ENCODE results near the gene NSUN5. TPM values are rescaled to one million over a fixed set of nuclear protein-coding genes. Genes with fewer than 3 reads are reported as not detected.

Gene NSUN5
- total RNA-seq: 31.8 TPM
- polyA plus RNA-seq: 10 to 100 TPM; 47.6 to 60.2 (median 58.2) TPM

GRCh38 chr7:73308665-73309214 is at the start of gene NSUN5:
Gene NSUN5, minus strand, starts transcription at chr7:73308826. Its CDS starts 36 bp downstream, at chr7:73308790.
- Mint-ChIP-seq H3K27me3 (no peaks in the 10 kb centered on the region), H3K9me3 (no peaks in the 10 kb centered on the region), H3K4me1 (peaks cover 5 to 38% (median 19%) of the 10 kb centered on the region in 4 donors), H3K4me3 (peak within 1 kb of the TSS; percentile 96 to 100 (median 99)), H3K36me3 (peaks cover 19% of the 10 kb centered on the region), H3K27ac (peak within 1 kb of the TSS; percentile 88 to 98 (median 96))
- Histone ChIP-seq H3K27ac (ENCODE audit: insufficient read depth, low read length, poor library complexity, severe bottlenecking) (peak within 1 kb of the TSS; percentile 41), H3K4me1 (ENCODE audit: control insufficient read depth, insufficient read depth, low read length, poor library complexity, severe bottlenecking) (peaks cover 13% of the 10 kb centered on the region), H3K27me3 (ENCODE audit: control insufficient read depth, insufficient read depth, low read length) (no peaks in the 10 kb centered on the region), H3K4me3 (ENCODE audit: low read depth, low read length) (peak within 1 kb of the TSS; percentile 71), H3K9me3 (ENCODE audit: control insufficient read depth in 2 of 2, low read length in 2 of 2) (no peaks in the 10 kb centered on the region), H3K36me3 (ENCODE audit: control insufficient read depth, insufficient read depth, low read length) (peaks cover 34% of the 10 kb centered on the region)
- DNase-seq: peak; percentile 81 to 96 (median 89)
- peak; percentile 96 to 97 for ATAC-seq (ENCODE audit: low read depth in 2 of 2)

- H3K9me3 Mint-ChIP-seq: peaks cover 0 to 1% (median 0%) of the 10 kb centered on the region in 7 donors
- no peak overlapping the region for H3K27ac ChIP-seq (ENCODE audit: insufficient read depth, low read length, poor library complexity, severe bottlenecking)
- DNase-seq: no peak
- H3K4me1 ChIP-seq (ENCODE audit: control insufficient read depth, insufficient read depth, low read length, poor library complexity, severe bottlenecking): no peaks in the 10 kb centered on the region
- no peak overlapping the region for H3K4me3 Mint-ChIP-seq
- no peaks in the 10 kb centered on the region for H3K36me3 Mint-ChIP-seq
- peaks cover 0 to 7% (median 0%) of the 10 kb centered on the region in 4 donors for H3K4me1 Mint-ChIP-seq
- H3K36me3 ChIP-seq (ENCODE audit: control insufficient read depth, insufficient read depth, low read length): no peaks in the 10 kb centered on the region
- H3K4me3 ChIP-seq (ENCODE audit: low read depth, low read length): no peak overlapping the region
- ATAC-seq (ENCODE audit: low read depth in 2 of 2): no peak
- H3K27me3 Mint-ChIP-seq: no peaks in the 10 kb centered on the region
- no peak overlapping the region for H3K27ac Mint-ChIP-seq
- H3K27me3 ChIP-seq (ENCODE audit: control insufficient read depth, insufficient read depth, low read length): no peaks in the 10 kb centered on the region
- no peaks in the 10 kb centered on the region for H3K9me3 ChIP-seq (ENCODE audit: control insufficient read depth in 2 of 2, low read length in 2 of 2)
Observed at GRCh38 chr7:73356159-73356558, 47.5 kb upstream of the NSUN5 start.

GRCh38 chr7:73354821-73355220 is 46.2 kb upstream of the NSUN5 start:
- H3K27me3 ChIP-seq (ENCODE audit: control insufficient read depth, insufficient read depth, low read length): no peaks in the 10 kb centered on the region
- Mint-ChIP-seq H3K4me3 (no peak overlapping the region), H3K27me3 (no peaks in the 10 kb centered on the region), H3K36me3 (no peaks in the 10 kb centered on the region), H3K9me3 (peaks cover 0 to 1% (median 0%) of the 10 kb centered on the region in 7 donors), H3K4me1 (peaks cover 0 to 7% (median 0%) of the 10 kb centered on the region in 4 donors), H3K27ac (no peak overlapping the region)
- no peak overlapping the region for H3K27ac ChIP-seq (ENCODE audit: insufficient read depth, low read length, poor library complexity, severe bottlenecking)
- H3K4me1 ChIP-seq (ENCODE audit: control insufficient read depth, insufficient read depth, low read length, poor library complexity, severe bottlenecking): no peaks in the 10 kb centered on the region
- ATAC-seq (ENCODE audit: low read depth in 2 of 2): no peak
- no peak for DNase-seq
- H3K4me3 ChIP-seq (ENCODE audit: low read depth, low read length): no peak overlapping the region
- no peaks in the 10 kb centered on the region for H3K36me3 ChIP-seq (ENCODE audit: control insufficient read depth, insufficient read depth, low read length)
- H3K9me3 ChIP-seq (ENCODE audit: control insufficient read depth in 2 of 2, low read length in 2 of 2): no peaks in the 10 kb centered on the region

- Histone ChIP-seq H3K4me3 (ENCODE audit: low read depth, low read length) (no peak overlapping the region), H3K36me3 (ENCODE audit: control insufficient read depth, insufficient read depth, low read length) (no peaks in the 10 kb centered on the region), H3K27me3 (ENCODE audit: control insufficient read depth, insufficient read depth, low read length) (no peaks in the 10 kb centered on the region), H3K9me3 (ENCODE audit: control insufficient read depth in 2 of 2, low read length in 2 of 2) (no peaks in the 10 kb centered on the region), H3K27ac (ENCODE audit: insufficient read depth, low read length, poor library complexity, severe bottlenecking) (no peak overlapping the region), H3K4me1 (ENCODE audit: control insufficient read depth, insufficient read depth, low read length, poor library complexity, severe bottlenecking) (no peaks in the 10 kb centered on the region)
- no peak for DNase-seq
- H3K27me3 Mint-ChIP-seq: no peaks in the 10 kb centered on the region
- H3K36me3 Mint-ChIP-seq: no peaks in the 10 kb centered on the region
- H3K27ac Mint-ChIP-seq: no peak overlapping the region
- H3K9me3 Mint-ChIP-seq: peaks cover 0 to 1% (median 0%) of the 10 kb centered on the region in 7 donors
- no peak for ATAC-seq (ENCODE audit: low read depth in 2 of 2)
- peaks cover 0 to 7% (median 0%) of the 10 kb centered on the region in 4 donors for H3K4me1 Mint-ChIP-seq
- H3K4me3 Mint-ChIP-seq: no peak overlapping the region
Observed at GRCh38 chr7:73354196-73354595, 45.6 kb upstream of the NSUN5 start.

GRCh38 chr7:73353243-73353642 is 44.6 kb upstream of the NSUN5 start:
- H3K27me3 Mint-ChIP-seq: no peaks in the 10 kb centered on the region
- no peaks in the 10 kb centered on the region for H3K27me3 ChIP-seq (ENCODE audit: control insufficient read depth, insufficient read depth, low read length)
- ATAC-seq (ENCODE audit: low read depth in 2 of 2): no peak
- H3K36me3 Mint-ChIP-seq: no peaks in the 10 kb centered on the region
- H3K27ac Mint-ChIP-seq: no peak overlapping the region
- H3K4me3 ChIP-seq (ENCODE audit: low read depth, low read length): no peak overlapping the region
- no peak overlapping the region for H3K27ac ChIP-seq (ENCODE audit: insufficient read depth, low read length, poor library complexity, severe bottlenecking)
- H3K4me1 Mint-ChIP-seq: peaks cover 0 to 4% (median 0%) of the 10 kb centered on the region in 4 donors
- H3K4me1 ChIP-seq (ENCODE audit: control insufficient read depth, insufficient read depth, low read length, poor library complexity, severe bottlenecking): no peaks in the 10 kb centered on the region
- peaks cover 0 to 1% (median 0%) of the 10 kb centered on the region in 7 donors for H3K9me3 Mint-ChIP-seq
- DNase-seq: no peak
- no peaks in the 10 kb centered on the region for H3K9me3 ChIP-seq (ENCODE audit: control insufficient read depth in 2 of 2, low read length in 2 of 2)
- H3K36me3 ChIP-seq (ENCODE audit: control insufficient read depth, insufficient read depth, low read length): no peaks in the 10 kb centered on the region
- no peak overlapping the region for H3K4me3 Mint-ChIP-seq

- no peak overlapping the region for H3K27ac Mint-ChIP-seq
- ATAC-seq (ENCODE audit: low read depth in 2 of 2): no peak
- Histone ChIP-seq H3K27me3 (ENCODE audit: control insufficient read depth, insufficient read depth, low read length) (no peaks in the 10 kb centered on the region), H3K4me1 (ENCODE audit: control insufficient read depth, insufficient read depth, low read length, poor library complexity, severe bottlenecking) (no peaks in the 10 kb centered on the region), H3K9me3 (ENCODE audit: control insufficient read depth in 2 of 2, low read length in 2 of 2) (no peaks in the 10 kb centered on the region), H3K4me3 (ENCODE audit: low read depth, low read length) (no peak overlapping the region), H3K27ac (ENCODE audit: insufficient read depth, low read length, poor library complexity, severe bottlenecking) (no peak overlapping the region), H3K36me3 (ENCODE audit: control insufficient read depth, insufficient read depth, low read length) (no peaks in the 10 kb centered on the region)
- H3K9me3 Mint-ChIP-seq: peaks cover 0 to 1% (median 0%) of the 10 kb centered on the region in 7 donors
- no peaks in the 10 kb centered on the region for H3K4me1 Mint-ChIP-seq
- no peaks in the 10 kb centered on the region for H3K36me3 Mint-ChIP-seq
- no peak overlapping the region for H3K4me3 Mint-ChIP-seq
- no peak for DNase-seq
- H3K27me3 Mint-ChIP-seq: peaks cover 4% of the 10 kb centered on the region
Observed at GRCh38 chr7:73352784-73353183, 44.2 kb upstream of the NSUN5 start.

- H3K4me1 Mint-ChIP-seq: no peaks in the 10 kb centered on the region
- H3K9me3 ChIP-seq (ENCODE audit: control insufficient read depth in 2 of 2, low read length in 2 of 2): no peaks in the 10 kb centered on the region
- no peak overlapping the region for H3K27ac Mint-ChIP-seq
- ATAC-seq (ENCODE audit: low read depth in 2 of 2) (no peak), DNase-seq (no peak)
- no peak overlapping the region for H3K27ac ChIP-seq (ENCODE audit: insufficient read depth, low read length, poor library complexity, severe bottlenecking)
- H3K4me1 ChIP-seq (ENCODE audit: control insufficient read depth, insufficient read depth, low read length, poor library complexity, severe bottlenecking): no peaks in the 10 kb centered on the region
- H3K4me3 Mint-ChIP-seq: no peak overlapping the region
- H3K9me3 Mint-ChIP-seq: peaks cover 0 to 1% (median 0%) of the 10 kb centered on the region in 7 donors
- H3K27me3 ChIP-seq (ENCODE audit: control insufficient read depth, insufficient read depth, low read length): no peaks in the 10 kb centered on the region
- no peak overlapping the region for H3K4me3 ChIP-seq (ENCODE audit: low read depth, low read length)
- no peaks in the 10 kb centered on the region for H3K36me3 Mint-ChIP-seq
- H3K27me3 Mint-ChIP-seq: peaks cover 7% of the 10 kb centered on the region
- no peaks in the 10 kb centered on the region for H3K36me3 ChIP-seq (ENCODE audit: control insufficient read depth, insufficient read depth, low read length)
Observed at GRCh38 chr7:73351447-73352167, 43.0 kb upstream of the NSUN5 start.
